ENCODE data around the gene MAPK10.

MAPK10 gene

GRCh38 chr4:86302830-86303229 lies 57.0 kb downstream of the MAPK10 start:
- ChIA-PET CTCF (no interaction called here), POLR2A (no interaction called here)
- no peak overlapping the region for H3K4me3 ChIP-seq (ENCODE audit: low read depth, low read length)
- no peak for DNase-seq (ENCODE audit: low read depth, low spot score)
- no peak for TF ChIP-seq CTCF (IDR thresholded peaks at IDR 0.05; ENCODE audit: insufficient read depth, low read length, missing control alignments)

- TF ChIP-seq CTCF (IDR thresholded peaks at IDR 0.05; ENCODE audit: insufficient read depth, low read length, missing control alignments) = no peak
- DNase-seq (ENCODE audit: low read depth, low spot score) = no peak
- ChIA-PET POLR2A (no interaction called here), CTCF (no interaction called here)
- H3K4me3 ChIP-seq (ENCODE audit: low read depth, low read length) = no peak overlapping the region
Measured at GRCh38 chr4:86302251-86302650, 57.6 kb downstream of the MAPK10 start.

GRCh38 chr4:86300516-86300915 lies 59.3 kb downstream of the MAPK10 start:
- POLR2A ChIA-PET = interaction anchor here (0.6 kb wide), 1 partner anchor 536 kb away, joined by 3 read pairs; no protein-coding TSS in a partner anchor

GRCh38 chr4:86296865-86297264 lies 63.0 kb downstream of the MAPK10 start:
- no peak for TF ChIP-seq CTCF (IDR thresholded peaks at IDR 0.05; ENCODE audit: insufficient read depth, low read length, missing control alignments)
- DNase-seq (ENCODE audit: low read depth, low spot score) = no peak
- H3K4me3 ChIP-seq (ENCODE audit: low read depth, low read length) = no peak overlapping the region
- ChIA-PET POLR2A (no interaction called here), CTCF (no interaction called here)

More at GRCh38 chr4:86300516-86300915, 59.3 kb downstream of the MAPK10 start:
- no peak for DNase-seq (ENCODE audit: low read depth, low spot score)
- no peak overlapping the region for H3K4me3 ChIP-seq (ENCODE audit: low read depth, low read length)
- TF ChIP-seq CTCF (IDR thresholded peaks at IDR 0.05; ENCODE audit: insufficient read depth, low read length, missing control alignments) = no peak
- CTCF ChIA-PET = no interaction called here

- no peak for DNase-seq (ENCODE audit: low read depth, low spot score)
Measured at GRCh38 chr4:86294883-86295282, 65.0 kb downstream of the MAPK10 start.

GRCh38 chr4:86291180-86291579 lies 68.7 kb downstream of the MAPK10 start:
- ChIA-PET POLR2A (no interaction called here), CTCF (no interaction called here)
- no peak for DNase-seq (ENCODE audit: low read depth, low spot score)
- H3K4me3 ChIP-seq (ENCODE audit: low read depth, low read length) = no peak overlapping the region
- no peak for TF ChIP-seq CTCF (IDR thresholded peaks at IDR 0.05; ENCODE audit: insufficient read depth, low read length, missing control alignments)

More at GRCh38 chr4:86294883-86295282, 65.0 kb downstream of the MAPK10 start:
- POLR2A ChIA-PET = no interaction called here
- CTCF ChIA-PET = no interaction called here
- no peak overlapping the region for H3K4me3 ChIP-seq (ENCODE audit: low read depth, low read length)
- TF ChIP-seq CTCF (IDR thresholded peaks at IDR 0.05; ENCODE audit: insufficient read depth, low read length, missing control alignments) = no peak

Measured in AG04449 (cell line).